HG02588 (cell line): ENCODE data around the gene ZNF791.
"Not testable (repeated sequence)": the region's sequence is repeated elsewhere in the genome, so short reads cannot be mapped to it uniquely, and the experiment has no call there.

ENCODE experiments used
- ATAC-seq: cut with Tn5 transposase; IDR thresholded peaks from one replicate; pipeline ENCODE4 v1.9.1; 2021; ENCODE audit warnings: mild to moderate bottlenecking, moderate library complexity; ENCODE audit not compliant: unreplicated experiment

ZNF791 gene

DNA sequence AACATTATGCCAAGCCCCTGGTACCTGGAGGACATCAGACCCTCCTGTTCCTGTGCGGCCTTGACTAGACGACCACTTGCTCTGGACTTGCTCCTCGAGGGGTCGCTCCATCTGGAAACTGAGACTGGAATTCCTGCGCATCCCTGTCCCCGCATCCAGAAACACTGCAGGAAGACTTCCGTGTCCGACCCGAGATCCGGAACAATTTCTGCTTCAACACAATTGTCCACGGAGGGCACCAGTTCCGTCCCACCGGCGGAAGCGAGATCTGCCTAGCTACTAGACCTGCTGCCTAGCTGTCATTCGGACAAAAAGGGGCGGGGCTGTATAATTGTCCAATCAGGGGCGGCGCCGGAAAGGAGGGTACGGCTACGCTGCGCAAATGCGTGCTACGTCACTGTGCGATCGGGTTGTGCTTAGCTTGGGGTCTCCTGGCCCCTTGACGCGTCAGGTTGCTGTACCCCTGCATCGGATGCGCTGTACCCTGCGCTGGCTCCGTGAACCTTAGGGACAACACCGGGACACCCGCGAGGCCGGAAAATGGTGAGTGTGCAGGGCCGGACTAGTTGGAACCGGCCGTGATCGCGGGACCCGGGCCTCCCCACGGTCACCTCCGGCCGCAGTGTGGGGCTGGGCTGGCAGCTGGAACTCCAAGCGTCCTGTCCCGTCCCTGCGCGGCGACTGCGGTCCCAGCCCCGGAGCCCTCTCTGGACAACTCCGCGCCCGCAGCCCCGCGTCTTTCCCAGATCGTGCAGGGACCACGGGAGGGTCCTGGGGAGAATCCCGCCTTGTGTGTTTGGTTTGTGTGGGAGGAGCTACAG lies at the start of gene ZNF791, which contains the start of gene ZNF490:
ZNF791 (plus strand) TSS at position 381 of the 821 bp plus-strand sequence; CDS start at position 541, 160 bp downstream.
ZNF490 (minus strand) TSS at position 274 of the 821 bp plus-strand sequence; CDS start at position 141, 133 bp downstream.
- peak; percentile 80 for ATAC-seq

DNA sequence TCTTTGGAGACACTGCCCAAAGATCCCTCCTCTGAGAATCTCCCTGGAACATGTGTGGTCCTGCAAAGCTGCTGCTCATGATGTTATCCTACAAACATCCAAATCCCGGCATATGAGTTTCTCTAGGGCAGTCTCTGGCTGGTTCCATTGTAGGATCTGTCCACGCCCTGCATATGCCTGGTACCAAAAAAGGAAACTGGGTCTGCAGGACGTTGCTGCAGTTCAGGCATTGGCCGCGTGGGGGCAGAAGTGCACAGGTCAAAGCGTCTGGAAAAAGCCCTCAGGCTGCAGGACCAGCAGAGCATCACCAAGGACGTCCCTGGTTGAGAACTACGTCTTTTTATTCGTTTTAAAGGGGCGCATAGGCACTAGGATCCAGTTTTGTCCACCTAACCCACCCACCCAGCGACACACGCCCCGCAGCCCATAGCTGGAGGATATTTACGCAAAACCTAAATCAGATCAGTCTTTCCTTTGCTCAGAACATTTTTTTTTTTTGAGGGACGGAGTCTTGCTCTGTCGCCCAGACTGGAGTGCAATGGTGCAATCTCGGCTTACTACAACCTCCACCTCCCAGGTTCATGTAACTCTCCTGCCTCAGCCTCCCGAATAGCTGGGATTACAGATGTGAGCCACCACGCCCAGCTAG lies 46.6 kb upstream of the ZNF791 start:
- ATAC-seq = no peak

DNA sequence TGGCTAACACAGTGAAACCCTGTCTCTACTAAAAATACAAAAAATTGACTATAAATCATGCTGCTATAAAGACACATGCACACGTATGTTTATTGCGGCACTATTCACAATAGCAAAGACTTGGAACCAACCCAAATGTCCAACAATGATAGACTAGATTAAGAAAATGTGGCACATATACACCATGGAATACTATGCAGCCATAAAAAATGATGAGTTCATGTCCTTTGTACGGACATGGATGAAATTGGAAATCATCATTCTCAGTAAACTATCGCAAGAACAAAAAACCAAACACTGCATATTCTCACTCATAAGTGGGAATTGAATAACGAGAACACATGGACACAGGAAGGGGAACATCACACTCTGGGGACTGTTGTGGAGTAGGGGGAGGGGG lies 44.3 kb upstream of the ZNF791 start:
- not testable (repeated sequence) for ATAC-seq

DNA sequence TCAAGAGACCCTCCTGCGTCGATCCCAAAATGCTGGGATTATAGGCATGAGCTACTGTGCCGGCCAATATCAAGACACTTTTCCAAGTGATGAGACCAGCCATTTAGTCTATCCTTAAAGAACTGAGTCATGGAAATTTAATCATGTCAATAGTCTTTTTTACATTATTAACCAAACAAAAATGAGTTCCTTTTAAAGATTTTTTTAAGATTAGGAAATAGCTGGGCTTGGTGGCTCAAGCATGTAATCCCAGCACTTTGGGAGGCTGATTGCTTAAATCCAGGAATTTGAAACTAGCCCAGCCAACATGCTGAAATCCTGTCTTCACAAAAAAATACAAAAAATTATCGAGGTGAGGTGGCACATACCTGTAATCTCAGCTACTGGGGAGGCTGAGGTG lies 42.8 kb upstream of the ZNF791 start:
- ATAC-seq = no peak

DNA sequence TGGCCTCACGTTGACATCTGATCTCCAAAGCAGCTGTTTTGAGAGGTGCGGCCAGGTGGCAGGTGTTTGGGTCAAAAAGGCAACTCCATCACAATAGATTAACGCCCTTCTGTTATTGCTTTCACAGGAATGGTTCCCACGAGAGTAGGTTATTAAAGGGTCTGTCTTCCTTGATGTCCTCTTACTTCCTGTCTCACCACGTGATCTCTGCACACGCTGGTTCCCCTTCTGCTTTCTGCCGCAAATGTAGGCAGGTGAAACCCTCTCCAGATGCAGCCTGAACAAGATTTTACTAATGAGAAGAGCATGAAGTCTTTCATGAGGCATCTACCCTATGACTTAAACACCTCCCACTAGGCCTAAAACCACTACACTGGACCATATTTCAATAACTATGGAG lies 36.7 kb upstream of the ZNF791 start:
- no peak for ATAC-seq

DNA sequence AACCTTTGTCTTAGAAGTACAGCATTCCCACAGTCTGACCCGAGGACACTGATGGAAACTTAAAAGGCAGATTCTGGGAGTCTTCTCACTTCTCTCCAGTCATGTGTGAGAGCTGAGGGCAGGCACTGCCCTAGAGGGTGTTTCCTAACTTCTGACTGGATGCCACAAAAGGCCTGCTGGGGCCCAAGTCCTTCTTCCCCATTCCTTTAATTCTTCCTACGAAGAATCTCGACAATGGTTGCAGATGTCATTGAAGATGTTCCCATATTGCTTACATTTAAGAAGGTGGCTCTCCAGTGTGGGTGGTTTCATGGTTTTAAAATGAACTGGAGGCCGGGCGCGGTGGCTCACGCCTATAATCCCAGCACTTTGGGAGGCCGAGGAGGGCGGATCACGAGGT lies 32.1 kb upstream of the ZNF791 start:
- no peak for ATAC-seq

DNA sequence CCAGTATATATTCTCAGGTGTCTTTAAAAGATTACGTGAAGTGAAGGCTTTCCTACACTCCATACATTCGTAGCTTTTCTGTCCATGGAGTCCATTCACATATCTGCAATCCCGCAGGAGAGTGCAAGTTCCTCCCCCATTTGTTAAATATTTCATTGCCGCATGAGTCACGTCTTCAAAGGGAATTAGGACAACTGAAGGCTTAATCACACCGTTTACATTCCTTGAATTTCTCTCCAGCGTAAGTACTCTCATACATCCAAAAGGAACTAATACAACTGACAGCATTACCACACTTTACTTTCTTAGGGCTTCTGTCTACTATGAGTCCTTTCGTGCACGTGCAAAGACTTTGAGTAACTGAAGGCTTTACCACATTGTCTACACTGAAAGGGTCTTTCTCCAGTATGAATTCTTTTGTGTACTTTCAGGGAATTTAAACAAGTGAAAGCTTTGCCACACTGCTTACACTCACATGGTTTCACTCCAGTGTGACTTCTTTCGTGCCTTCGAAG lies 30.5 kb upstream of the ZNF791 start:
- ATAC-seq = no peak

DNA sequence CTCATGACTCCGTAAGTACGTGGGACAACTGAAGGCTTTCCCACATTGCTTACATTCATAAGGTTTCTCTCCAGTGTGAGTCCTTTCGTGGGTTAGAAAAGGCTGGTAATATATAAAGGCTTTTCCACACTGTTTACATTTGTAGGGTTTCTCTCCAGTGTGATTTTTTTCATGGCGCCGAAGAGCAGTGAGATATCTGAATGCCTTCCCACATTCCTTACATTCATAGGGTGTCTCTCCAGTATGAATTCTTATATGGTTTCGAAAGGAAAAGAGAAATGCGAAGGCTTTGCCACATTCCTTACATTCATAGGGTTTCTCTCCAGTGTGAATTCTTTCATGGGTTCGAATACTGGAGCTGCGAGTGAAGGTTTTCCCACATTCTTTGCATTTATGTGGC lies 29.6 kb upstream of the ZNF791 start:
- no peak for ATAC-seq

DNA sequence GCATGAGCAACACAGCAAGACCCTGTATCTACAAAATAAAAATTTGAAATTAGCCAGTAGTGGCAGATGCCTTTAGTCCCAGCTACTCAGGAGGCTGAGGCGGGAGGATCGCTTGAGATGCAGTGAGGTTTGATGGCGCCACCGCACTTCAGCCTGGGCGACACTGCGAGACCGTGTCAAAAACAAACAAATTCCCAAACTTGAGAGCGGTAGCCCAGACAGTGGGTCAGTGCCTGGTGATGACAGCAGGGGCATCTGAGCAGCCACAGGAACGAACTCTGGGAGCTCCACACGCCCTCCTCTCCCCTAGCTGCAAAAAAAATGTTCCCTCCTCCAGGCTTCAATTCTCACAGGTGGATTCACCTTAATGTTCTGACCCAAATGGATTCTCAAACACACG lies 14.2 kb upstream of the ZNF791 start:
- no peak for ATAC-seq

DNA sequence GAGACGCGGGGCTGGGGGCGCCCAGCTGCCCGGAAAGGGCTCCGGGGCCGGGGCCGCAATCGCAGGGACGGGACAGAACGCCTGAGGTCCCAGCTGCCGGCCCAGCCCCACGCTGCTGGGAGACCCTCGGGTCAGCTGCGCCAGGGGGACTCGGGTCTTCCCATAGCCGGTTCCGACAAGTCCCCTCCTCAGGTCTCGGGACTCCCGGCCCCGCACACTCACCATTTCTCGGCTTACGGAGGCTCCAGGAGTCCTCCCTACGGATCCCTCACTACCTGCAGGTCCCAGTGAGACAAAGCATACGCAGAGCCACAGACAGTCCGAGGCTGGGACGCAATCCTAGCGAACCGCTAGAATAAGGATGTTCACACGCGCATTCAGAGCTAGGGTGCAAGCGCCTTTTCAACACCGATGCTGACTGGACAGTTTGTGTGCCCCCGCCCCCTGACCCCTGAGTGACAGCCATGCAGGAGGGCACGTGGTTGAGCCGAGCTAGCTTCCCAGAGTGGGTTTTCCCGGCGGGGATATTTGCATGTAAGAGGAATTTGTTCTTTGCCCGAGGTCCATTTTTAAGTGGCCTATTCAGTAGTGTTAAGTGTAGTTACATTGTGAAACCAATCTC lies 13.7 kb upstream of the ZNF791 start:
- no peak for ATAC-seq

DNA sequence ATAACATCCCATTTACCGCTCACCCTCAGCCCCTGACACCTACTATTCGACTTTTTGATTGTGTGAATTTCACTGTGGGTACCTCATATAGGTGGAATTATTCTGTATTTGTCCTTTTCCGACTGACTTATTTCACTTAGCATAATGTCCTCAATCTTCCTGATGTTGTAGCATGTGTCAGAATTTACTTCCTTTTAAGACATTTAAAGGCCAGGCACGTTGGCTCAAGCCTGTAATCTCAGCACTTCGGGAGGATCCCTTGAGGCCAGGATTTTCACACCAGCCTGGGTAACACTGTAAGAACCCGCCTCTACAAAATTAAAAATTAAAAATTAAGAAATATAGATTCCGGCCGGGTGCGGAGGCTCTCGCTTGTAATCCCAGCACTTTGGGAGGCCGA lies 13.1 kb upstream of the ZNF791 start:
- ATAC-seq = no peak

DNA sequence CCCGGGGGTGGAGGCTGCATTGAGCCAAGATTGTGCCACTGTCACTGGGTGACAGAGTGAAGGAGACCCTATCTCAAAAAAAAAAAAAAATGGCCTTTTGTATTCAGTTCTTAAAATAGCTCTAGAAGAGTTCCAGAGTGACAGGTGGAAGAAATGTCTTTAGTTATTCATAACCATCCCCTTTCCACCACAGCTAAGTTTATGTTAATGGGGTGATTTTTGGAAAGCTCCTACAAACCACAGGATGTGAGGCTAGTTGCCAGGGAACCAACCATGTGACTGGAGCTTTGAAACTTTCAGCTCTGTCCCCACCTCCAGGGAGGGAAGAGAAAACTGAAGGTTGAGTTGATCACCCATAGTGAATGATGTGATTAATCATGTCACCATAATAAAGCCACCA lies 7.0 kb upstream of the ZNF791 start:
- ATAC-seq = peak; percentile 44

DNA sequence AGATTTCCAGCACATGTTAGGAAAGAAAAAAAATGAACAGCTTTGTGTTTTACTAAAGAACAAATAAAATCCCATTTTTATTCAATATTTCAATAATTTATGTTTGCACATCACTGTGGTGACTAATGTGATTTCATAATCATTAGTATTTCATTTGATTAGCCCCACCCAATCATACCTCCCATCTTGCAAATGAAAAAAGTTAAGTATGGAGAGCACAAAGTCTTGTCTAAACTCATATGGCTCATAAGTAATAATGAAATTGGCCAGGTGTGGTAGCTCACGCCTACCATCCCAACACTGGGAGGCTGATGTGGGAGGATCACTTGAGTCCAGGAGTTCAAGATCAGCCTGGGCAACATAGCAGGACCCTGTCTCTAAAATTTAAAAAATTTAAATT lies 3.9 kb upstream of the ZNF791 start:
- ATAC-seq = no peak

DNA sequence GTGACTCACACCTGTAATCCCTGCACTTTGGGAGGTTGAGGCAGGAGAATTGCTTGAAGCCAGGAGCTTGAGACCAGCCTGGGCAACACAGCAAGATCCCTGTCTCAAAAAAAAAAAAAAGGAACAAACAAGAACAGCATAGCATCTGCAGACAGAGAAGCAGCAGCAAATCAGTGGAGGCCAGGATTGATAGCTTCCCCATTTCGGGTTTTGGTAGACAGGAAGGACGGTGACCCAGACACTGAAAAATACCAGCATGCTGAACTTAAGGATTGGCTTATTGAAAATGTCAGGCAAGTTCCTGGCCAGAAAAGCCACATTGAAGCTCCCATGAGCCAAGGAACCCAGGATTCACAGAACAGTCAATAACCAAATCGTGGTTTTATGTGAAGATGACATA lies 3.1 kb upstream of the ZNF791 start:
- ATAC-seq = no peak

DNA sequence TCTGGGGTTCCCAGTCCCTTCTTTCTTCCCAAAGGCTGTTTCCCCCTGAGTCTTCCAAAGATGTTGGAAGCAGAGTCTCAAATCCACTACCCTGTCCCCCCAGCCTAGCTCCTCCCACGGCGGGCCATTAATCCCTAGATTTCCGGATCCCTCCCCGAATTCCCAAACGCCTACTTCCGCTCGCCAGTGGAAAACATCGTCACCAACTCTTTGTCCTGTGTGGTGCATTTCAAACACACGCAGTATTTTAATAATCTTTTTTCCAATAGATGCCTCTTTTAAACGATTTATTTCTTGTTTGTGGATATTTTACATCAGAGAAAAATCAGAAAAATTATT lies 610 bp downstream of the ZNF791 start:
- ATAC-seq = no peak

DNA sequence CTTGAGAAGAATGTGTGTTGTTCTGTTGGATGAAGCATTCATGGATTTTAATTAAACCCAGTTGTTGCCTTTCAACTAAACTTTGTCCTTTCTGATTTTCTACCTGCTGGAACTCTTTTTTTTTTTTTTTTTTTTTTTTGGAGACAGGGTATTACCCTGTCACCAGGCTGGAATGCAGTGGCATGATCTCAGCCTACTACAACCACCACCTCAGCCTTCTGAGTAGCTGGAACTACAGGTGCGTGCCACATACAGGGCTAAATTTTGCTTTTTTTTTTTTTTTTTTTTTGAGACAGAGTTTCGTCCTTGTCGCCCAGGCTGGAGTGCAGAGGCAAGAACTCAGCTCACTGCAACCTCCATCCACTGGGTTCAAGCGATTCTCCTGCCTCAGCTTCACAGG lies 6.9 kb downstream of the ZNF791 start:
- ATAC-seq = no peak

DNA sequence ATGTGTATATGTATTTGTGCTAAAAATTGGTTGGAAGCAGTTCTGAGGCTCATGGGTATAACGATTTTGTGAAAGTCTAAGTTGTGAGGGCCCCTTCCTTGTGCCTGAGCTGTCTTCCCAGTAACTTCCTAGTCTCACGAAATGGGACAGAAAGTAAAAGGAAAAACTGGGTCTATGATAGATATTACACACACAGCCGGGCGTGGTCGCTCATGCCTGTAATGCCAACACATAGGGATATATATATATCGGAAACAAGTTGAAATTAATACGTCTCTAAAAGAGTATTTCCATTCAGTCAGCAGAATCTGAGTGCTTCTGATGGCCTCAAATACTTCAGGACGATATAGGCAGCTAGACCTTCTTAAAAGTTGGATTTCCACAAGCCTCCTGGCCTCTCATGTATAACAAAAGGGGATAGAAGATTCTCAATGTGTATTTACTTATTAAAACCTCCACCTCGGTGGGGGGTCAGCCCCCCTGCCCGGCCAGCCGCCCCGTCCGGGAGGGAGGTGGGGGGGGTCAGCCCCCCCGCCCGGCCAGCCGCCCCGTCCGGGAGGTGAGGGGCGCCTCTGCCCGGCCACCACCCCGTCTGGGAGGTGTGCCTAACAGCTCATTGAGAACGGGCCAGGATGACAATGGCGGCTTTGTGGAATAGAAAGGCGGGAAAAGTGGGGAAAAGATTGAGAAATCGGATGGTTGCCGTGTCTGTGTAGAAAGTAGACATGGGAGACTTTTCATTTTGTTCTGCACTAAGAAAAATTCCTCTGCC lies 10.7 kb downstream of the ZNF791 start:
- not testable (repeated sequence) for ATAC-seq

DNA sequence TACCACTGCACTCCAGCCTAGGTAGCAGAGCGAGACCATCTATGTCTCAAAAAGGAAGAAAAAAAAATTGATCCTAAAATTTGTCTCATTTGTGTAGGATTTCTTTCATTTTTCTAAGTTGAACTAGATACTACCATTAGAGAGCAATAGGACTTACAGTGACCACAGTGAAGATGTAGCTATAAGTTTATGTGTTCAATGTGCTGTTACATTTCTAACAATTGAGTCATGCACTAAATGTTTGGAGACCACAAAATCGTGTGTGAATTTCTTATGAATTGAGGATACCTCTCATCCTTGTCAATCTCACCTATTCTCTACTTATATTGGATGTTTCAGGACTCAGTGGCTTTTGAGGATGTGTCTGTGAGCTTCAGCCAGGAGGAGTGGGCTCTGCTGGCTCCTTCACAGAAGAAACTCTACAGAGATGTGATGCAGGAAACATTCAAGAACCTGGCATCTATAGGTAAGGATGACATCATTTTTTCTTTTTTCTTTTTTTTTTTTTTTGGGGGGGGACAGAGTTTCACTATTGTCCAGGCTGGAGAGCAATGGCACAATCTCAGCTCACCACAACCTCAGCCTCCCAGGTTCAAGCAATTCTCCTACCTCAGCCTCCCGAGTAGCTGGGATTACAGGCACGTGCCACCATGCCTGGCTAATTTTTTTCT lies 12.8 kb downstream of the ZNF791 start:
- ATAC-seq = no peak

DNA sequence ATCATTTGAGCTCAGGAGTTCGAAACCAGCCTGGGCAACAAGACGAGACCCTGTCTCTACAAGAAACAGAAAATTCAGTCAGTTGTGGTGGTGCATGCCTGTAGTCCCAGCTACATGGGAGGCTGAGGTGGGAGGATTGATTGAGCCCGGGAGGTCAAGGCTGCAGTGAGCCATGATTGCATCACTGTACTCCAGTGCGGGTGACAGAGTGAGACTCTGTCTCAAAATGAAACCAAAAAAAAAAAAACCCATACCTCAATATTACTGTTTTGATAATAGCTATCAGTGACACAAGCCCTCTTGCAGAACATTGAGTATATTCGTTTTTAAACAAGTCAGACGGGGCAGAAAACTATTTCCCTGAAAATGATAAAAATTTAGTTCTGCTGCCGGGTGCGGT lies 16.2 kb downstream of the ZNF791 start:
- no peak for ATAC-seq
